ENCODE measurements around the gene SLCO3A1.
A peak's percentile ranks its signal among the peaks of the same experiment; 100 is the strongest.
"Not testable (repeated sequence)": the region's sequence is repeated elsewhere in the genome, so short reads cannot be mapped to it uniquely, and the experiment has no call there.

The SLCO3A1 gene

DNA sequence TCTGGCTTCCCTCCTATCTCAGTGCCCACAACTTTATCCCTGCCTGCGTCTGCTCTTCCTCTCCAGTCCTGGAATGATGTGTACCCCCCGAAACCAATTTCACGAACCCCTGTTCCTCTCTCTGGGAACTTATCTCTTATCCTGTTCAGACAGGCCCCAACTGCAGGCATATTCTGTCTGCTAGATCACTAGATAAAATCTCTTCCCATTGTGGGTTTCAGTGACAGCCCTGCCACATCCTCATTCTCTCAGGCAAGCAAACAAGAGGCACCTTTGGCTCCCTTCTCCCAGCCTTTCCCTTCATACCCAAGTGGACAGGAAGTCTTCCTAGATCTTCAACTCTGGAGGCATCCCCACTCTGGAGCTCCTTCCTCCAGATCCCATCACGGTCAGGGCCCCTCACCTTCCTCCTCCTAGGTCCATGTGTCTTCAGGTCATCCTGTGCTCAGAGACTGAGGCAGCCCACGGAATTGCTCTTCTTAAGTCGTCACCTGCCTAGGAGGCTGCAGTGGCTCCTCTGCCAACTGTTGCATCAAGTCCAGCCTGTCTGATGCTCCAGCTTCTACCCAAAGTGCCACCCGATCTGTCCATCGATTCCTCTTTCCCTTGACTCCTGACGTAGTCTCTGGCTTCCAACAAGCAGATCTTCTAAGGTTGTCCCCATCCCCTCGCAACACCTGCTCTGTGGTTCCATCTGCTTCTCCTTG, 190.8 kb downstream of the SLCO3A1 start:
- DNase-seq: no peak

DNA sequence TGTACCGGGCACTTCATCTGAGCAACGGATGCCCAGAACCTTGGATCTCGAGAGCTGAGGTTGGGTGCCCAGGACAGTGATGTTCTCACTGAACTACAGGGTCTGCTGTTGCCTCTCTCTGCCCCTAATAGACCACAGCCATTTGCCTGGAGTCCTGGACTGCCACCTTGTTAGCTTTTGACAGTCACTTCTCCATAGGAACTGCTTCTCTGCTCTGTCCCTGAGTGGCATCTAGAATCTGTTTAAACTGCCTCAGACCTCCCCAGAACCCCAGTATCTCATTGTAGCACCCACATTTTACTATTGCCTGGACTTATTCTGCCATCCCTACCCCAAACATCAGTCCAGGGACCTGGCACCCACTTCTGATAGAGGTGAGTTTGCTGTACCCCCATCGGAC, 194.4 kb downstream of the SLCO3A1 start:
- no peak for DNase-seq

DNA sequence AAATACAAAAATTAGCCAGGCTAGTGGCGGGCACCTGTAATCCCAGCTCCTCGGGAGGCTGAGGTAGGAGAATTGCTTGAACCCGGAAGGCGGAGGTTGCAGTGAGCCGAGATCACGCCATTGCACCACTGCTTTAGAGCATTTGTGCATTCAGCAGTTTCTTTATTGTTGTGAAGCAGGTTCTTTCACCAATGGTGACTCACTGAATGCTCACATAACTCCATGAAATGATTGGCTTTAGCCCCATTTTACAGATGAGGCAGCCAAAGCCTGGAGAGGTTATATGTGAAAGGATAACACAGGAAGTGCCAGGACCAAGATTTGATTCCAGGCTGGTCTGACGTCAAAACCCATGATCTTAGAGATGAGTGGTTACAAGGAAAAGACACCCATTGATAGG, 195.2 kb downstream of the SLCO3A1 start:
- DNase-seq: no peak

DNA sequence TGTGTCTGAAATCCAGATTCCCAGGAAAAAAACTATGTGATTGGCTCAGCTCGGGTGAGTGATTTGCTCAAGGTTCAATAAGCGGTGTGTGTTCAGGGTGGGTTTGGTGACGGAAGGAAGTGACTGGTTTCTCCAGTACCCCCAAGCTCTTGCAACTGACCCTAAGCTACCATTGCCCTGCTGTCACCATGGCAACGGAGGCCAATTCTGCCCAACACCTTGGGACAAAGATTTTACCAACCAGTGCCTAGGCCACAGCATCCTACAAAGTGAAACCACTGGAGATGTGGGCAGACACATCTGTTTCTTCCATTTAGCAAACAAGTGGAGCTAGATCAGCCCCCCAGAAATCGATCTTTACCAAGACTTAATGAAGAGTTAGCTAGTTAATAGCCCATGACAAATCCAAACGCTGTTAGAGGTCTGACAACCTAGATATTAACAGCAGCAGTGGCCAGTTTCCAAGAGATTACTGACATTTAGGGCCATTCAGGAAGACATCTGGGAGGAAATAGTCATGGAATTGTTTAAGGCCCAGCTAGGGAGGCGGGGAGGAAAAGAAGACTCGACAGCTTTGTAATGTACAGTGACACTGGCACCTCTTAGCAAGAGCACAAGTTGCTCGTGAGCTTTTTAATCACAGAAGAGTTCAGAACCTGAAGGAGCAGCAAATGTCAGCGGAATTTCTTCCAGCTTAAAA, 195.9 kb downstream of the SLCO3A1 start:
- DNase-seq: no peak

DNA sequence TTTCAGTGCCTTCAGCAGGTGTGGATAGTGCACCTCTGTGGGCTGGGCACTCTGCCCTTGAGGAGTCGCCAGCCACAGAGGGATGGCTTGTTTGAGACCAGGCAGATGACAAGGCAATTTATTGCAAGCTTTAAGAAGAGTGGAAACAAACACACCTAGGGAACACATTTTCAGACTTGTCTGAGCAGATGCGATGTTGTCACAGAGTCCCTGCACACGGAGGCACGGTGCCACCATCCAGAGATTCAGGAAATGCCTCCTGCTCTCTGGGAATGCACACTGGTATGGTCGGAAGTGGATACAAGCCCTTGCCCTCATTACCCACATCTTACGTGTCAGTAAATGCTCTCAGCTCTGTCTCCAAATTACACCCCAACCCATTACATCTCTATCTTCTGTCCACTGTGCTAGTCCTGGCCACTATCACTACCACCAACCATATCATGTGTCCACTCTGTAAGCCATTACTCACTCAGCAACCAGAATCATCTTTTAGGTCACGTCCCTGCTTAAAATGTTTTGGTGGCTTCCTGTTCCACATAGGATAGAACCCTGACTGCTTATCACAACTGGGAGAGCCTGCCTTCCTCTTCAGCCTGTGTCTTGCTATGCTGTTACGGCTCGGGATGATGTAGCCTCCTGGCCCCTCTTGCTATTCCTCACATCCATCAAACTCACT, 196.9 kb downstream of the SLCO3A1 start:
- DNase-seq: no peak

DNA sequence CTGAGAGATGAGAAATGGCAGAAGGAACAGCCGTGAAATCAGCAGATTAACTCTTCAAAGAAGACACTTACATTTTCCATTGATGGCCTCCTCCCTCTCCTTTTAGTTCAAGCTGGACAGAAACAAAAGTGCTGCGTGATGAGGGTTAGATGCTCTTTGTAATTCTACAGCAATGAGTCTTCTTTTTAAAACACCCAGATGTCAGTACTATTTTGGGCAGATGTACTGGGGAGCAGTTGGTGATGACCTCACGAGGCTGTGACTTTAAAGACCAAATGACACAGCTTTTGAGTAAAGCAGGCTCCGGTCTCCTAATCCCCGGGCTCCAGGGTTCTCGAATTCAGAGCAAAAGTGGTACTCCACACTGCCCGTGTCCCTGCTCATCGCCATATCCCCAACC, 198.2 kb downstream of the SLCO3A1 start:
- no peak for DNase-seq

DNA sequence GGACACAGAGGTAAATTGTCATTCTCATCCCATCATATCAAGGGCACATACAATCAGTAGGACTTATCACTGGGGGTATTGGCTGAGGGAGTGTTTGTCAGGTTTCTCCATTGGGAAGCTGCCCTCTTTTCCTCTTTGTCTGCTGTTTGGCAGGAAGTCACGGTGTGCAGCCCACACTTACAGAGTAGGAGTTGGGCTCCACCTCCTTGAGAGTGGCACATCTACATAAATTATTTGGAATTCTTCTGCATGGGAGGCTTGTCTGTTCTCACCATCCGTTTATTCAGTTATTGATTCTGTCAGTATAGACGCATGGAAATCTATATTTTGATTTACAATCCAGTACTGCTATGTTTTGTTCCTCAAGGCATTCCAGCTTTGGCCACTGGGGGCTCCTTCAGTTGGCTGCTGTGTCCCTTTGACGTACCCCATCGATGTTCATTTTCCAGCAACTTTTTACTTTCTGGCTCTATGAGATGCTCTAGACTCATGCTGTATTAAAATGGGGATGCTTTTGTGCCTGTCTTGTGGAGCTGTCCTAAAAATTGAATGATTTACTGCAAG, 200.3 kb downstream of the SLCO3A1 start:
- no peak for DNase-seq

DNA sequence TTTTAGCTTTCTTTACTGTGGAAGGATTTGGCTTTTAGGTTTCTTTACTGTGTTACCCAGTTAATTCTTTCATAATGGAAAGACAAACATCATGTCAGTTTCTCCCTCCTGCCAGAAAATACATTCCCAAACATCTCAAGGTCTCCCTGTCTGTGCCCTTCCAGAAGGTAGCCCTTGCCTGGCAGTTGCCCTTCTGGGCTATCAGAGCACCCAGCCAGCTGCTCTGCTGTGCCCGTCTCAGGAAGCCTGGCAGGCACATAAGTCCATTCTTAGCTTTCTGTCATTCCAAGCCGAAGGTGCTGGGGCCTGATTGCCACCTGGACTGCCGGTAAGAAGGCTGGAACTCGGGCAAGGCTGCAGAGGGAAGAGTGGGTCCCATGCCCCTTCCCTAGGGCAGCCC, 203.4 kb downstream of the SLCO3A1 start:
- no peak for DNase-seq

DNA sequence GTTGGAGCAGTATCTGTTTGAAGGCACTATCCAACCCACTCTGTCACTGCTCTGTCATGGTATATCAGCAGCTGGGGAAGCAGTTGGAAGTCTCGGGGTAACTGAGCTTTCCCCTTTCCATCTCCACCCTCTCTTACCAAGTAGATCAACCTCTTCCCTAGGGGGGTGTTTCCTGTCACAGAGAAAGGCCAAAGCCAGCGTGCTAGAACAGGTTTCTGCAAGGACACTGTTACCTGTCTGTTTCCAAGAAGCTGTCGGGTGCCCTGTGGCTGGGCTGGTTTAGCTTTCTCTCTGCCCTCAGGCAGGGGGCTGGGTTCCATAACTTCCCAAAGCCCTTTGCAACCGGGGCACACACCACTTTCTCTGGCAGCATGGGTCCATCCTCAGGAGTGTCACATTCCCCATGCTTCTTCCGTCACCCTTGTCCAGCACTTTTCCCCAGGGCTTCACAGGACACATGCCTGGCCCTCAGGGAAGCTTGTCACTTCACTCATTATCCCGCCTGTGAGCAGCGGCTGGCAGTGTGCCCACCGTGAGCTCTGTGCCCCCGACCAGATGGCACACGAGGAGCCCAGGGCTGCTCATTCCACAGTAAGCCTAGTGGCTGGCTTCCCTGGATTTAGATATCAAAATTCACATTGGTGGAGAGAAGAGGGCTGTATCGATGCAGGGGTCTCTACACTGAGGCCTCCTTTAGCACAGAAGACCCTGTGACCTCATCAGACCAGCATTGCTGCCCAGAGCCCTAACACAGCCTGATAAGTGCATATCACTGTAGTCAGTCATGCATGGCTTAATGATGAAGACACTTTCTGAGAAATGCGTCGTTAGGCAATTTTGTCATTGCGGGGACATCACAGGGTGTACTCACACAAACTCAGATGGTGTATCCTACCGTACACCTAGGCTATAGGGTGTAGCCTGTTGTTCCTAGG, 205.8 kb downstream of the SLCO3A1 start:
- no peak for DNase-seq

DNA sequence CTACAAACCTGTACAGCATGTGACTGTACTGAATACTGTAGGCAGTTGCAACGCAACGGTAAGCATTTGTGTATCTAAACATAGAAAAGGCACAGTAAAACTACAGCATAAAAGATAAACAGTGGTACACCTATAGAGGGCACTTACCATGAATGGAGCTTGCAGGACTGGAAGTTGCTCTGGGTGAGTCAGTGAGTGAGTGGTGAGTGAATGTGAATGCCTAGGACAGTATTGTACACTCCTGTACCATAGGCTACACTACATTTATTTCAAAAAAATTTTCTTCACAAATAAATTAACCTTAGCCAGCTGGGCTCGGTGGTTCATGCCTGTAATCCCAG, 206.4 kb downstream of the SLCO3A1 start:
- DNase-seq: not testable (repeated sequence)

DNA sequence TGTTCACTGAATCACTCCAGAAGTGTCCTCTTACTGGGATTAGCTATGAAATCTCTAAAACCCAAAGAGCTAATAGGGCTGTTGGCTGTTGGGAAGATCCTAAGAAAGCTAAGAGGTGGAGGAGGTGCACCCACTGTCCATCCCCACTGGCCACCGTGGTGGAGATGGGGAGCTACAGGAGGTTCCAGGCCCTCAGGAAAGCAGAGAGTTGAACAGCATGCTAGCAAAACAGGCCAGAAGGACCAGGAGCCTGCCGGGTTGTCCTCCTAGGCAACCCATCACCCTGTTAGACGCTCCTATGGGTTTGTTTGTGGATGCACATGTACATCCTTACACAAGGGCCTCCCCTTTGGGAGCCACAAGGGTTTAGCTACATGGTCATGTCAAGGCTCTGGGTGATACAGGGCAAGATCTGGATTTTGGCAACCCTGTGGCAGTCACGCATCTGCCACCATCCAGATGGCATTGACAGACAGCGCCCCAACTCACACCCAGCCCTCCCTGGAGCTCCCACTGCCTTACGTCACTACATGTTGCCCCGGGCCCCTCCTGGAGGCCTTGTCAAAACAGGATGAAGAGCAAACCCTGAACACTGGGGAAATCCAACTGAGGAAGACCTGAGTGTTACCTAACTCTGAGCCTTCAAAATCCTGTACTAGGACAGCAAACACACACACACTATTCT, 208.1 kb downstream of the SLCO3A1 start:
- no peak for DNase-seq

DNA sequence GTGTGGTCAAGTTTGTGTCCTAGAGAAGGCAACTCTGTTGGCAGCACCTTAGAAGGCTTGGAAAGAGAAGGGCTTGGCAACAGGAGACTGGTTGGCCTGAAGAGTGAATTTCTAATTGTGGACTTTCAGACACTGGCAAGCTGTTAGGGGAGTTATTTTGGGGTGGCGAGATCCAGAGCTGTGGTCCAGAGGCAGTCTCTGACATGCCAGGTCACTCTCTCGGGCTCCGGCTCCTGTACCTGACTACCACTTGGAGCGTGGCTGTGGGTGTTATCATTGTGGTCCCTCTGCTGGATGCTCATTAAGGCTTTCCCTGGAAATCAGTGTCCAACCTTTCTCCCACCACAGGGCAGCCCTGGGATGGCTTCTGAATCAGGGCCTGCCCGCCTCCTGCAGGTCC, 209.0 kb downstream of the SLCO3A1 start:
- DNase-seq: no peak

DNA sequence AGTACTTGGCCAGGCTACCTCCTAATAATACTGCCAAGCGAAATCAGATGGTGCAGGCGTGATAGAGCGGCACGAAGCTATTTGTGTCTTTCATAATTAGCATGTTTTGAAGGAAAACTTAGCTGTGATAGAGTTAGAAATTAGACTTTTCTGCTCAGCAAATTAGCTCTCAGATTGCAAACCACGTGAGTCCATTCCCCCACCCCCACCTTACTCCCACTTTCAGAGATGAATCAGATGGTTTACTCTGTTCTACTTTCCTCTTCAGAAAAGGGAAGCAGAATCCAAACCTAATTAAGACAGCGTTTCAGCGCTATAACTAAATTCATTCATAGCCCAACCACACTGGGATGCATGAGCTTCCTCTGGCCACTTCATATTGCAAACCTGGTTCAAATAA, 214.6 kb downstream of the SLCO3A1 start:
- no peak for DNase-seq

DNA sequence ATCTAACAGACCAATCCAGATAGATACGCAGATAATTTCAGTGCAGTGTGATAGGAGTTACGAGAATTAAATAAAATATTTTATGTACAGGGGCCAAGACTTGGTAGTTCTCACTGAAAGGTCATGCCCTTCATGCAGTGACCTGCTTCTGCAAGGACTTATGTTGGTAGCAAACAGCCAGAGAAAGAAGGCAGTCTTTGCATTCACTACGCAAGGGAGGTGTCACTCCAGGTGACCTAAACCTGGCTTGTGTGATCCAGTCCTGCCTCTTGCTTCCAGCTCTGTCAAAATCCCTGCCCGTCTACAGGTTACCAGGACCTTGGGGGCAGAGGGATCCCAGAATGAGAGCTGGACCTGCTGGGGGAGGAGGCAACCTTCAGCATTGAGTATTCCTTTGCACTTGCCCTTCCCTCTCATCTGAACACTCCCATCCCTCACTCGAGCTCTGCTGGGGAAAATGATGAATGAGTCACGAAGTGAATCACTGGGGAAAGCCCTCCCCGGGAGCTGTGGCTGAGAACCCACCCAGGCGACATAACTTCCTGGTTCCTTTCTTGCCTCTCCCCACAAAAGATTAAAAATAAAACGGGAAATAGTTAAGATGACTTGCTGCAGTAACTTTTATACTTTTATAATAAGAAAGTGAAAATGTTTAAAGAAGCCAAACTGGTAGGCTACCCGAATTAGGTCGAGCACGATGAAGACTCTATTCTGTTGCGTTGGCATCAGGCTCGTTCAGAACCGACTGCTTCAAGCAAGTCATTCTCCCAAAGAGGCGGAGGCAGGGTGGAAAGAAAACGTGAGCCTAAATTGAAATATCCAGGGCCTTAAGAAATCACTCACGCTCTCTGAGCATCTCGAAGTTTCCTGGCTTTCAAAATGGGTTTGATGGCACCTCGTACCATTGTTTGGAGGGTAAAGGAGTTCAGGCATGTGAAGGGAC, 216.1 kb downstream of the SLCO3A1 start:
- DNase-seq: peak; percentile 49

DNA sequence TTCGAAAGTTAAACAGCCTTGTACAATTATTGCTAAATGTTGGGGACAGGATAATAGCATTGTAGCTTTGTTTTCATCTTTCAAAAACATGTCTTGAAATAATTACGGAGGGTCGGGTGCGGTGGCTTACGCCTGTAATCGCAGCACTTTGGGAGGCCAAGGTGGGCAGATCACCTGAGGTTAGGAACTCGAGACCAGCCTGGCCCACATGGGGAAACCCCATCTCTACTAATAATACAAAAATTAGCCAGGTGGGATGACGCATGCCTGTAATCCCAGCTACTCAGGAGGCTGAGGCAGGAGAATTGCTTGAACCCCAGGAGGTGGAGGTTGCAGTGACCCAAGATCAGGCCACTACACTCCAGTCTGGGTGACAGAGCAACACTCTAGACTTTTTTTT, 216.7 kb downstream of the SLCO3A1 start:
- DNase-seq: not testable (repeated sequence)

DNA sequence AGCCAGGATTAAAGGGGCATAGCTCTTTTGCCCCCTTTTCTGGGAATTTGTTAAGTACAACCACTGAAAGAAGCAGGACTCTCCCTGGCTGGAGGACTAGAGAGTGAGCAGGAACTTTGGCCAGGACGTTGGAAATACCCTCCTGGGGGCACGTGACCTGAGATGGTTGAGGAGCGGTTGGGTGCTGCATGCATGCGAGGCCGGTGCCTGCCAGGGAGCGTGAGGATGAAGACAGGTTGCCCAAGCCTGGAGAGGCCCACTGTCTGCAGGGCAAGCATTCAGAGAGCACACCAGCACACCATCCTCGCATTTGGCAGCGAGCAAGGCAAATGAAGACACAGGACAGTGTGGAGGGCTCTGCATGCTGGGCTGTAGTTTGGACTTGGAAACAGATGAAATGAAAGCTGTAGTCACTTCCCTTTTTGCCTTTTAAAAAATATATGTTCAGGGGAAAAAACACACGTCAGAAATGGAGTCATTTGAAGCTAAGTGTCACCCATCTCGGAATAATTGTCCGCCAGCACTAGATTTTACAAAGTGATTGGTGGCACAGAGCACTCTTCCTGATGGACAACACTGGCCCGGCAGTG, 217.6 kb downstream of the SLCO3A1 start:
- no peak for DNase-seq

DNA sequence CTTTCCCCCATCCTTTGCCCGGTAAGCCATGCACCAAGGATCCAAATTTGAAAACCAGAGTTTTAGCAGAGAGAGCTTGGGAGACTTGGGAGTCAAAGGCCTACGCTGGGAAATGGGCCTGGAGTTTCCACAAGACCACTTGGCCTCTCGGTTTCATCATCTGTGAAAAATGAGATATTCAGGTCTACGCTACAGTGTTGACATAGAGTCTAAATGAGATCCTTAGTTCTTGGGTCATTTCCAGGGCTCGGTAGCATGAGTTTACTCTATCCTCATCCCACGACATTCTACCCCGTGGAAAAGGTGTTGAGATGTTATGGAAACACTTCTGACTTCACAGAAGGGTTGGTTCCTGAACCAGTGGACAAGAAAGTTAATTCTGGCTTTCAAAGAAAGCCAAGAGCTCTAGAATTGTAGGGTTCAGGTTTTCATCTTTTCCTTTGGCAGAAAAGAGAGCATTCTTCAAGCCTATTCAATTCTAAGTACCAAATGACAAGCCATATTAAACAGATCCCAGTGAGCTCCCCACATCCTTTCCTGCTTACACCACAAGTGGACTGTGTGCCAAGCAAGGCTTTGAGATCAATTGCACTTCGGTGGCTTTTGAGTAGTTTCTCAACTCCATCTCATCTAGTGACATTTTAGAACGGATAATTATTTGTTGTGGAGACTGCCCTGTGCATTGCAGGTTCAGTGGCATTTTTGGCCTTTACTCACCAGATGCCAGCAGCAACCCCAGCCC, 219.7 kb downstream of the SLCO3A1 start:
- DNase-seq: no peak

DNA sequence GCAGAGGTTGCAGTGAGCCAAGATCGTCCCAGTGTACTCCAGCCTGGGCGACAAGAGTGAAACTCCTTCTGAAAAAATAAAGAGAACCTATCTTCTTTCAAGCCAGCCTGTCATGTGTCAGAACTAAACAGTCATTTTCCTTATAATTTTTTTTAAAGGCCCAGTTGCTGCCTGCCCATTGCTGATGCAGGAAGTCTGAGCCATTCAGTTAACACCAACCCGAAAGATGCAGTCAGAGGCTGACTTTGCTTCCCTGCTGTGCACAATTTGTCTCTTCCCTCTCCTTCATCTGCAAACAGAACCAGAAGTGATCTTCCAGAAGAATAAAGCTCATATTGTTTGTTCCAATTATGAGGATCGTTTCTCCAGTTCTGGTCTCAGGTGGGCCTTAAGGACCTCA, 220.6 kb downstream of the SLCO3A1 start:
- DNase-seq: no peak

DNA sequence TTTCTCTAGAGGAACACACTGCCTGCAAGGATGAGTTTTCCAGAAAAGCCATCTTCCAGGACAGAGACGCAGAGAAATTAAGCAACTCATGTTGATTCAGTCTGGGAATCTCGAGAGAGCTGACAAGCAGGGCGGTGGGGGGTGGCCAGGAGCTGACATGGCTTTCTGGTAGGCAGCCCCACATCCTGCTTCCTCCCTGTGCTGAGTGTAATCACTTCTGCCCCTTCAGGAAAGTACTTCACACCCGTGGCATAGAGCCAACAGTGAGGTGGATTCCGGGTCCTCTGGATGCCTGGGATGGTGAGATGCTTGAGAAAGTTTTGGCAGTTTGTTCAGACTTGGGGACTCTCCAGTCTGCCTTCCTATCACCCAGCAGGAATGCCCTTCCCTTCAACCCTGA, 221.1 kb downstream of the SLCO3A1 start:
- no peak for DNase-seq

DNA sequence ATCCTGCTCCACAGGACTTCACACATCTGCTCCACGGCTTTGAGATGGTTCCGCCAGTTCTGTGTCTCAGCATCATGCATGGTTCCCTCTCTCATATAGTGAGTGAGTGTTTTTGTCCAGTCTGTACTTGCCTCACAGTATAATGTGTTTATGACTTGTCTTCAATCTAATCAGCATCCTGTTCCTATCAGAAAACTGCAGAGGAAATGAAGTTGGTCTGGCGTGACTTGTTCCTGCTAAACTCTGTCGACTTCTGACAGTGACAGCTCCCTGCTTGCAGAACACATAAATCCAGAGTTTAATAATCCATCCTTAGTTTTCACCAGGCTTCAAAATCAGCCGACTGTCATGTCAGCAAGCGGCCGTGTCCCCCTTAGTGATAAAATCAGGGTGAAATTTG, 222.3 kb downstream of the SLCO3A1 start:
- DNase-seq: no peak
